Measurements from ENCODE around the gene P3H2.

The P3H2 gene

GRCh38 chr3:190003068-190003467 is 117.6 kb downstream of the P3H2 start:
- no peak for DNase-seq (ENCODE audit: low read depth)
- no peak for TF ChIP-seq CTCF (IDR thresholded peaks at IDR 0.05; ENCODE audit: low read depth, low read length, missing control alignments)
- H3K4me3 ChIP-seq (ENCODE audit: low read depth, low read length) = no peak overlapping the region

GRCh38 chr3:190001426-190001825 is 119.3 kb downstream of the P3H2 start:
- TF ChIP-seq CTCF (IDR thresholded peaks at IDR 0.05; ENCODE audit: low read depth, low read length, missing control alignments) = no peak
- H3K4me3 ChIP-seq (ENCODE audit: low read depth, low read length) = no peak overlapping the region
- DNase-seq (ENCODE audit: low read depth) = no peak

DNA sequence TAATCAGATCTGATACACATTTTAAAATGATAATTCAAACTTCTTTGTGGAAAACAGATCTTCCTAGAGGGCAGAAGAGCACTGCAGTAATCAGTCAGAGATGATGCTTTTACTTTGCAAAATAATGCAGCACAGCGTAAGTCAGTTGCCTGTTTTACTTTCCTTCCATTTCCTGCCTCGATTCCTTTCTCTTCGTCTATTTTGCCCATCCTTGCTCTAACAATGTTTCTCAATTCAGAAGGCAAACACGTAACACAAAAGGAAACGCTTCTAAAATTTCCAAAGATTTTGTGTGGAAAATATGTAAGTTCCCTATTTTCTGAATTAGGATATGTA is 119.9 kb downstream of the P3H2 start:
- no peak for TF ChIP-seq CTCF (IDR thresholded peaks at IDR 0.05; ENCODE audit: low read depth, low read length, missing control alignments)
- no peak overlapping the region for H3K4me3 ChIP-seq (ENCODE audit: low read depth, low read length)
- no peak for DNase-seq (ENCODE audit: low read depth)

GRCh38 chr3:190000187-190000860 is 120.4 kb downstream of the P3H2 start:
- DNase-seq (ENCODE audit: low read depth) = no peak
- no peak overlapping the region for H3K4me3 ChIP-seq (ENCODE audit: low read depth, low read length)
- TF ChIP-seq CTCF (IDR thresholded peaks at IDR 0.05; ENCODE audit: low read depth, low read length, missing control alignments) = no peak

DNA sequence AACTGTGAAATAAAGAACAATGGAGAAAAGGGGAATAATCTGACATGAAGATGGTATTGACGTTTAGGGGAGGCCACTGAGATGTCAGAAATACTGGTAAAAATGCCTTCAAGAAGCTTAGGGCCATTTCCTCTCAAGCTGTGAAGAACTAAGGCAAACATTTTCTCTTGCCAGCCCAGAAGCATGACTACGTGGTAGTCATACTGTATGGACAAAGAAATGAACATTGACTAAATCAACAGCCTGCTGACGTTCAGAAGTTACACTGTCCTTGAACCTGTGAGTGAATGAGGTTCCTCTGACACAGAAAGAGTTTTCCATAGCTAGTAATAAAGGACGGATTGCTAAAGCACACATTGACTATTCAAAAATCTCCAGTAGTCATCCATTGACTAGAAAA is 121.0 kb downstream of the P3H2 start:
- TF ChIP-seq CTCF (IDR thresholded peaks at IDR 0.05; ENCODE audit: low read depth, low read length, missing control alignments) = no peak

DNA sequence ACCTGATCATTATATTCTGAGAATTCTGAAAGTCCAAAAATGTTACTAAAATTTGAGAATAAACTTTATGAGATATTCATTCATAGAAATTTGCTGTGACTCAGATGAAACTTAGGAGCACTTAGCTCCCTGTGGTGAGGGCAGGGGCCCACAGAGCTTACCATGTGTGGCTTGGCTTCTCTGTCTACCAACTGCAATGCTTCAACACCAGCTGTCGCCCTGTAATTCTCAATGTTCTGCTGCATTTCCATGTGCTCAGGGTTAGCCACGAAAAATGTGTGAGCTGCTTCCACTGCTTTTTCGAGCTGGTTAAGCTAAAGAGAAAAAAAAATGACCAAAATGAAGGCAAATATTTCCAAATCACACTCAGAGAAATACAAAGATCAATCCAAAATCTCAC is 125.6 kb downstream of the P3H2 start:
- H3K4me3 ChIP-seq (ENCODE audit: low read depth, low read length) = no peak overlapping the region
- DNase-seq (ENCODE audit: low read depth) = no peak
- no peak for TF ChIP-seq CTCF (IDR thresholded peaks at IDR 0.05; ENCODE audit: low read depth, low read length, missing control alignments)

More for the DNA sequence above, 121.0 kb downstream of the P3H2 start:
- DNase-seq (ENCODE audit: low read depth) = no peak
- no peak overlapping the region for H3K4me3 ChIP-seq (ENCODE audit: low read depth, low read length)

GRCh38 chr3:189990826-189991225 is 129.9 kb downstream of the P3H2 start:
- no peak overlapping the region for H3K4me3 ChIP-seq (ENCODE audit: low read depth, low read length)
- no peak for DNase-seq (ENCODE audit: low read depth)
- TF ChIP-seq CTCF (IDR thresholded peaks at IDR 0.05; ENCODE audit: low read depth, low read length, missing control alignments) = no peak

All from GM12864 (cell line).